NCI-H748 (cell line): ENCODE data around the gene RAI2.

Source experiments
- DNase-seq: peaks from one replicate; lab custom pipeline; 2025; ENCODE audit not compliant: unreplicated experiment; lab: John Stamatoyannopoulos, UW

The RAI2 gene

GRCh38 chrX:17860811-17861488 lies at the start of gene RAI2:
Gene RAI2 (minus strand): TSS chrX:17861298. CDS start chrX:17802010, 59,288 bp downstream.
- DNase-seq = peak; percentile 80

- DNase-seq = no peak
Measured at GRCh38 chrX:17888421-17888820, 27.3 kb upstream of the RAI2 start.

- no peak for DNase-seq
Measured at GRCh38 chrX:17882680-17883079, 21.6 kb upstream of the RAI2 start.

GRCh38 chrX:17878028-17878670 lies 17.1 kb upstream of the RAI2 start:
- no peak for DNase-seq

GRCh38 chrX:17876135-17876534 lies 15.0 kb upstream of the RAI2 start:
- no peak for DNase-seq

GRCh38 chrX:17869580-17869979 lies 8.5 kb upstream of the RAI2 start:
- no peak for DNase-seq

GRCh38 chrX:17861489-17862011 lies 452 bp upstream of the RAI2 start:
- DNase-seq = no peak

GRCh38 chrX:17860179-17860780 lies 818 bp downstream of the RAI2 start:
- DNase-seq = peak; percentile 55

GRCh38 chrX:17859609-17860178 lies 1.4 kb downstream of the RAI2 start:
- peak; percentile 64 for DNase-seq

- DNase-seq = no peak
Measured at GRCh38 chrX:17854531-17854930, 6.6 kb downstream of the RAI2 start.

- no peak for DNase-seq
Measured at GRCh38 chrX:17854069-17854468, 7.0 kb downstream of the RAI2 start.

- DNase-seq = no peak
Measured at GRCh38 chrX:17851874-17852273, 9.2 kb downstream of the RAI2 start.

GRCh38 chrX:17848545-17849265 lies 12.4 kb downstream of the RAI2 start:
- no peak for DNase-seq

- no peak for DNase-seq
Measured at GRCh38 chrX:17846045-17846444, 15.1 kb downstream of the RAI2 start.

- no peak for DNase-seq
Measured at GRCh38 chrX:17844236-17844635, 16.9 kb downstream of the RAI2 start.

- DNase-seq = no peak
Measured at GRCh38 chrX:17842769-17843525, 18.2 kb downstream of the RAI2 start.

- no peak for DNase-seq
Measured at GRCh38 chrX:17839269-17839668, 21.8 kb downstream of the RAI2 start.

- no peak for DNase-seq
Measured at GRCh38 chrX:17836830-17837229, 24.3 kb downstream of the RAI2 start.

- DNase-seq = no peak
Measured at GRCh38 chrX:17833954-17834353, 27.1 kb downstream of the RAI2 start.

GRCh38 chrX:17831255-17831654 lies 29.8 kb downstream of the RAI2 start:
- DNase-seq = no peak
